Measurements from ENCODE around the gene ZNF2.
A peak's percentile ranks its signal among the peaks of the same experiment; 100 is the strongest.

The ZNF2 gene

GRCh38 chr2:95206096-95206495 is 40.5 kb downstream of the ZNF2 start:
- no peak for DNase-seq (ENCODE audit: low read depth in 2 of 2)

GRCh38 chr2:95207111-95207961 is 41.7 kb downstream of the ZNF2 start, which contains the start of gene ZNF892:
Gene ZNF892 (plus strand): TSS chr2:95207521. CDS start chr2:95207816, 295 bp downstream.
- peak; percentile 74 to 81 for DNase-seq (ENCODE audit: low read depth in 2 of 2)

GRCh38 chr2:95208106-95208505 is 42.5 kb downstream of the ZNF2 start:
- no peak for DNase-seq (ENCODE audit: low read depth in 2 of 2)

GRCh38 chr2:95215018-95215612 is 49.5 kb downstream of the ZNF2 start:
- no peak for DNase-seq (ENCODE audit: low read depth in 2 of 2)

GRCh38 chr2:95220449-95220848 is 54.8 kb downstream of the ZNF2 start:
- no peak for DNase-seq (ENCODE audit: low read depth in 2 of 2)

GRCh38 chr2:95225658-95226057 is 60.0 kb downstream of the ZNF2 start:
- no peak for DNase-seq (ENCODE audit: low read depth in 2 of 2)

GRCh38 chr2:95231723-95232122 is 66.1 kb downstream of the ZNF2 start:
- DNase-seq (ENCODE audit: low read depth in 2 of 2) = peak in 1 of 2 donors; percentile 36

GRCh38 chr2:95232232-95232631 is 66.6 kb downstream of the ZNF2 start:
- no peak for DNase-seq (ENCODE audit: low read depth in 2 of 2)

All from stimulated activated CD8-positive, alpha-beta memory T cell treated with anti-CD3 and anti-CD28 coated beads, Interleukin-2, amount 100 ng/mL, for 48 hours (primary cell).